Breast epithelium (tissue), 4 donors: Measurements from ENCODE around the gene PLSCR1. TPM values are rescaled to one million over a fixed set of nuclear protein-coding genes. Genes with fewer than 3 reads are reported as not detected.
"Not testable (repeated sequence)": the region's sequence is repeated elsewhere in the genome, so short reads cannot be mapped to it uniquely, and the experiment has no call there.

Experiments
- DNase-seq, 2 donors: peaks; one replicate each; pipeline ENCODE4 v3.0.0-alpha.2; 2019; ENCODE audit warnings: low spot score in 2 of 2
- H3K27ac ChIP-seq, 2 donors: fragments of 200-600 bp; sonication (generic) in 1 of 2; one replicate each; pipeline ENCODE4 v1.5.1; 2016 to 2019; ENCODE audit warnings: mild to moderate bottlenecking in 1 of 2
- H3K27me3 ChIP-seq, 2 donors: fragments of 200-600 bp; sonication (generic) in 1 of 2; one replicate each; pipeline versions ENCODE4 v1.5.1 to v1.6.0; 2017 to 2019; ENCODE audit warnings: control low read depth in 1 of 2, mild to moderate bottlenecking in 1 of 2
- H3K36me3 ChIP-seq: fragments of 200-600 bp; one replicate; pipeline ENCODE4 v1.5.1; 2019
- H3K4me1 ChIP-seq, 2 donors: fragments of 200-600 bp; sonication (generic); one replicate each; pipeline ENCODE4 v1.5.1; 2016 to 2019; ENCODE audit warnings: control low read depth in 1 of 2
- H3K4me3 ChIP-seq, 3 donors: fragments of 200-600 bp; sonication (generic); 1 replicate in 2 of 3; 2 replicates in 1 of 3; pipeline ENCODE4 v1.5.1; 2016 to 2019; ENCODE audit warnings: mild to moderate bottlenecking in 3 of 3, moderate library complexity in 2 of 3
- H3K9me3 ChIP-seq, 2 donors: fragments of 200-600 bp; sonication (generic) in 1 of 2; one replicate each; pipeline ENCODE4 v1.5.1; 2016 to 2019; ENCODE audit warnings: control low read depth in 1 of 2
- POLR2A ChIP-seq: fragments of 450-650 bp; IDR thresholded peaks from one replicate; pipeline ENCODE4 v1.6.1; 2016; ENCODE audit warnings: antibody characterized with exemption, mild to moderate bottlenecking, moderate library complexity
- POLR2AphosphoS5 ChIP-seq, 3 donors: sonication (generic); formaldehyde crosslinking; IDR thresholded peaks; one replicate each; pipeline ENCODE4 v1.6.1; 2017; ENCODE audit warnings: antibody characterized with exemption in 3 of 3
- intact Hi-C: fragments of 100-400 bp; cut with DNase I; formaldehyde crosslinking; loops from one replicate; pipeline ENCODE4 v1.15.1; 2023; ENCODE audit warnings: low total_unique reads
- total RNA-seq, 3 donors: library from RNA; depleted of rRNA; stranded (reverse); fragments of >200 nt; gene quantifications; one replicate each; pipeline ENCODE4 v1.1.0, GENCODE V29; 2016
- TF ChIP-seq, protein P1 (sequence below), 3 donors: fragments of 450-650 bp; IDR thresholded peaks; one replicate each; pipeline ENCODE4 v1.5.1; 2016 to 2017; ENCODE audit warnings: antibody characterized with exemption in 3 of 3, mild to moderate bottlenecking in 3 of 3, moderate library complexity in 3 of 3

The PLSCR1 gene
- total RNA-seq, 3 donors from 2014 or later, result 81.8 to 149 (median 148) TPM

DNA sequence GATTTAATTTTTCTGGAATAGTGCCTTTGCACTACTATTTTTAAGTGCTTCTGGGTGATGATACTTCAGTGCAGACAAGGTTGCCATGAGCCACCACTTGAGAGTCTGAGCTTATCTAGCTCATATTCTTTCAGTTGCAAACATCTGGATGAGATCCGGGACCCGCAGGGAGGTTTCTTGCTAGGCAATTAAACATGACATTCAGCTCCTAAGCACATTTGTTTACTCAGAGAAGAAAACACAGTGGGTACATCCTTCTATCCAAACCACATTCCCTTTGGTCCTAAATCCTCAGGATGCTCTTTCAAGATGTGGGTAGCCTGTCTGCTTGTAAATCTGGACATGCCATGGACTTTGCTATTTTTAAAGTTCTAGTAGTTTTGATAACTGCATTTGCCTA is 12.0 kb downstream of the PLSCR1 start:
- no peak overlapping the region for H3K4me3 ChIP-seq
- TF ChIP-seq POLR2AphosphoS5 (IDR thresholded peaks at IDR 0.05) (no peak), POLR2A (no peak)
- TF ChIP-seq, protein P1, sequence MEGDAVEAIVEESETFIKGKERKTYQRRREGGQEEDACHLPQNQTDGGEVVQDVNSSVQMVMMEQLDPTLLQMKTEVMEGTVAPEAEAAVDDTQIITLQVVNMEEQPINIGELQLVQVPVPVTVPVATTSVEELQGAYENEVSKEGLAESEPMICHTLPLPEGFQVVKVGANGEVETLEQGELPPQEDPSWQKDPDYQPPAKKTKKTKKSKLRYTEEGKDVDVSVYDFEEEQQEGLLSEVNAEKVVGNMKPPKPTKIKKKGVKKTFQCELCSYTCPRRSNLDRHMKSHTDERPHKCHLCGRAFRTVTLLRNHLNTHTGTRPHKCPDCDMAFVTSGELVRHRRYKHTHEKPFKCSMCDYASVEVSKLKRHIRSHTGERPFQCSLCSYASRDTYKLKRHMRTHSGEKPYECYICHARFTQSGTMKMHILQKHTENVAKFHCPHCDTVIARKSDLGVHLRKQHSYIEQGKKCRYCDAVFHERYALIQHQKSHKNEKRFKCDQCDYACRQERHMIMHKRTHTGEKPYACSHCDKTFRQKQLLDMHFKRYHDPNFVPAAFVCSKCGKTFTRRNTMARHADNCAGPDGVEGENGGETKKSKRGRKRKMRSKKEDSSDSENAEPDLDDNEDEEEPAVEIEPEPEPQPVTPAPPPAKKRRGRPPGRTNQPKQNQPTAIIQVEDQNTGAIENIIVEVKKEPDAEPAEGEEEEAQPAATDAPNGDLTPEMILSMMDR (IDR thresholded peaks at IDR 0.05), result no peak
- no peaks in the 10 kb centered on the region for H3K27me3 ChIP-seq
- H3K9me3 ChIP-seq, result no peaks in the 10 kb centered on the region
- H3K4me1 ChIP-seq, result no peaks in the 10 kb centered on the region
- no peak overlapping the region for H3K27ac ChIP-seq
- DNase-seq, result no peak
- H3K36me3 ChIP-seq, result no peaks in the 10 kb centered on the region
- intact Hi-C loops, result no loop called here

DNA sequence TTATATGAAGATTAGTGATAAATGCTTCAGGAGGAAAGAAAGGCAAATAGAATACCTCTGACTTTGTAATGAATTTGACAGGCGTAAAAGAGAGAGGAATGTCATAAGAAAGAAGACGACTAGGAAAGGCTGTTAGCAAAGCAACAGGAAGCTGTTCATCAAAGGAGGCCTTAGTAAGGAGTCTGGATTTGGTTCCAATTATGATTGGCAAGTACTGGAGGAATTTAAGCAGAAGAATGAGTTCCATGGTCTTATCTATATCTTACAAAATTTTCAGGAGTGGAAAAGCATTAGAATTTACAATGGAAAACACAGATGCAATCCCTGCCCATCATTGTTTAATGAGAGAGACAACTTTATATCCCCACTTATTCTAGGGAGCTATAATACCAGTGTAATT is 13.8 kb downstream of the PLSCR1 start:
- Histone ChIP-seq H3K36me3 (no peaks in the 10 kb centered on the region), H3K27me3 (no peaks in the 10 kb centered on the region), H3K9me3 (no peaks in the 10 kb centered on the region), H3K4me1 (no peaks in the 10 kb centered on the region), H3K27ac (no peak overlapping the region), H3K4me3 (no peak overlapping the region)
- DNase-seq, result no peak
- no peak for TF ChIP-seq POLR2AphosphoS5 (IDR thresholded peaks at IDR 0.05)
- TF ChIP-seq POLR2A, result no peak
- TF ChIP-seq, protein P1 (IDR thresholded peaks at IDR 0.05), result no peak
- intact Hi-C loops, result no loop called here

DNA sequence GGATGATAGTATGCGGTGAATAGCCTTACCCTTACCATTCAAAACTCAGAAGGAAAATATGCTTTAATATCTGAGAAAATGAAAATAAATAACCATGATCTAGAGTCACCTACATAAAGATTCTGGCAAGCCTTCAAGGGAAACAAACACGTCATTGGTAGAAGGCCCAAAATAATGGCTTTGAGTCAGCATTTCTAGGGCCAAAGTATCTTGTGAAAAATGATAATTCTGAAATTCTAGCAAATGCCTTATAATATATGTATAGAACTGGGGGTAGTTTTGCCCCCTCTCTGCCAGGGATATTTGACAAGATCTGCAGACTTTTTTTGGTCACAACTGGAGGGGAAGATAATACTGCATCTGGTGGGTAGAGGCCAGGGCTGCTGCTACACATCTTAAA is 15.4 kb downstream of the PLSCR1 start:
- Histone ChIP-seq H3K36me3 (no peaks in the 10 kb centered on the region), H3K27me3 (no peaks in the 10 kb centered on the region), H3K27ac (no peak overlapping the region), H3K4me3 (no peak overlapping the region), H3K9me3 (no peaks in the 10 kb centered on the region), H3K4me1 (no peaks in the 10 kb centered on the region)
- TF ChIP-seq POLR2A, result no peak
- TF ChIP-seq, protein P1 (IDR thresholded peaks at IDR 0.05), result no peak
- no peak for TF ChIP-seq POLR2AphosphoS5 (IDR thresholded peaks at IDR 0.05)
- no peak for DNase-seq
- intact Hi-C loops, result no loop called here

DNA sequence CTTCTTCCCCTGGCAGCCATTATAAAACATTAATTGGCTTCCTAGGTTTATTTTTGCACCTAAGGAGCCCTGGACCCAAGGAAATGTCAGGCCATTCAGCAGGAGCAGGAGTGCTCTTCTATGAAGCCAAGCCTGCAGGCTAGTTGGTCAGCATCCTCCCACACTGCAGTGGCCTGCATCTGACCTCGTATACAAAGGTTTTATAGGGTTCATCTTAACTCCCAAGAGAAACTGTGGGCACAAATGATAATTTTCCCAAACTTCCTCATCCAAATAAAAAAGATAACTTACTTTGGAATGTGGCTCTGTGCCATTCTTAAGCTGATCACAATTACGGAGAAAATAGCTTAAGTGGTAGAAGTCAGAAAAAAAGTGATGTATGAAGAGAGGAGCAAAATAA is 19.4 kb downstream of the PLSCR1 start:
- Histone ChIP-seq H3K9me3 (no peaks in the 10 kb centered on the region), H3K27ac (no peak overlapping the region), H3K4me1 (no peaks in the 10 kb centered on the region), H3K36me3 (no peaks in the 10 kb centered on the region), H3K4me3 (no peak overlapping the region), H3K27me3 (no peaks in the 10 kb centered on the region)
- DNase-seq, result no peak
- no peak for TF ChIP-seq POLR2AphosphoS5 (IDR thresholded peaks at IDR 0.05)
- TF ChIP-seq, protein P1 (IDR thresholded peaks at IDR 0.05), result no peak
- no peak for TF ChIP-seq POLR2A
- intact Hi-C loops, result no loop called here

DNA sequence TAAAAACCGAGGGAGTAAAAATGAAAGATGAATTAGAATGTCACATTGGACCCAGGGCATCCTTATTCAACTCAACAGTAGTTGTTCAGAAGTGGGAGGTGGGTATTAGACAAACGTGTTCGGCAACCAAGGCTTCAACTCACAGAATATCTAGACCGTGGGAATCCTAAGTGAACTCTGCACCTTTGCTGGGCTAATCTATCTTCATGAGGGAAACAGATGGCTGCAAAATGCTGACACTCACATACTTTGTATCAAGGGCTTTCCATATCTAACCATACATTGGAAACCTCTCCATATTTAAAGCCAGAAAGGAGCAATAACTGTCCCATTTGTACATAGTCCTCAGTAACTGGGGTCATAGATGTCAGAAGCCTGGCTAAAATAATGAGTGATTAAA is 20.9 kb downstream of the PLSCR1 start:
- no peak overlapping the region for H3K27ac ChIP-seq
- no peaks in the 10 kb centered on the region for H3K36me3 ChIP-seq
- no peaks in the 10 kb centered on the region for H3K4me1 ChIP-seq
- intact Hi-C loops, result no loop called here
- DNase-seq, result no peak
- no peaks in the 10 kb centered on the region for H3K27me3 ChIP-seq
- H3K4me3 ChIP-seq, result no peak overlapping the region
- H3K9me3 ChIP-seq, result no peaks in the 10 kb centered on the region
- TF ChIP-seq POLR2AphosphoS5 (IDR thresholded peaks at IDR 0.05) (no peak), POLR2A (no peak)
- TF ChIP-seq, protein P1 (IDR thresholded peaks at IDR 0.05), result no peak

DNA sequence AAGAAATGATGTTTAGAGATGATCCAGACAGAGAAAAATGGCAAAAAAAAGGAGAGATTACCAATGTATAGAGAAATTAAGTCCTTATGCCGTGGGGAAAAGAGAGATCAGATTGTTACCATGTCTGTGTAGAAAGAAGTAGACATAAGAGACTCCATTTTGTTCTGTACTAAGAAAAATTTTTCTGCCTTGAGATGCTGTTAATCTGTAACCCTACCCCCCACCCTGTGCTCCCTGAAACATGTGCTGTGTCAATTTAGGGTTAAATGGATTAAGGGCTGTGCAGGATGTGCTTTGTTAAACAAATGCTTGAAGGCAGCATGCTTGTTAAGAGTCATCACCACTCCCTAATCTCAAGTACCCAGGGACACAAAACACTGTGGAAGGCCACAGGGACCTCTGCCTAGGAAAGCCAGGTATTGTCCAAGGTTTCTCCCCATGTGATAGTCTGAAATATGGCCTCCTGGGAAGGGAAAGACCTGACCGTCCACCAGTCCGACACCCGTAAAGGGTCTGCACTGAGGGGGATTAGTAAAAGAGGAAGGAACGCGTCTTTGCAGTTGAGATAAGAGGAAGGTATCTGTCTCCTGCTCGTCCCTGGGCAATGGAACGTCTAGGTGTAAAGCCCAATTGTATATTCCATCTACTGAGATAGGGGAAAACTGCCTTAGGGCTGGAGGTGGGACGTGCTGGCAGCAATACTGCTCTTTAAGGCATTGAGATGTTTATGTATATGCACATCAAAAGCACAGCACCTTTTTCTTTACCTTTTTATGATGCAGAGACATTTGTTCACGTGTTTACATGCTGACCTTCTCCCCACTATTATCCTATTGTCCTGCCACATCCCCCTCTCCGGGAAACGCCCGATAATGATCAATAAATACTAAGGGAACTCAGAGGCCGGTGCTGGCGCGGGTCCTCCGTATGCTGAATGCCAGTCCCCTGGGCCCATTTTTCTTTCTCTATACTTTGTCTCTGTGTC is 21.9 kb downstream of the PLSCR1 start:
- H3K27me3 ChIP-seq, H3K4me1 ChIP-seq, DNase-seq, H3K9me3 ChIP-seq, H3K36me3 ChIP-seq, H3K4me3 ChIP-seq, H3K27ac ChIP-seq, intact Hi-C loops: not testable (repeated sequence)
